Ishikawa (cell line): ENCODE data around the gene COL26A1.

Experiments used
- CEBPB ChIP-seq: IDR thresholded peaks from 2 replicates; pipeline ENCODE4 v1.6.1; 2012
- CREB1 ChIP-seq: IDR thresholded peaks from 2 replicates; pipeline ENCODE4 v1.6.1; 2012; ENCODE audit warnings: low read depth
- EGR1 ChIP-seq: IDR thresholded peaks from 2 replicates; pipeline ENCODE4 v1.6.1; 2012
- EP300 ChIP-seq: IDR thresholded peaks from 2 replicates; pipeline ENCODE4 v1.6.1; 2012; ENCODE audit warnings: borderline replicate concordance
- FOXM1 ChIP-seq: IDR thresholded peaks from 2 replicates; pipeline ENCODE4 v1.6.1; 2012; ENCODE audit warnings: low read depth, borderline replicate concordance
- NFIC ChIP-seq: IDR thresholded peaks from 2 replicates; pipeline ENCODE4 v1.6.1; 2012
- RAD21 ChIP-seq: IDR thresholded peaks from 2 replicates; pipeline ENCODE4 v1.6.1; 2012; ENCODE audit warnings: low read depth
- TAF1 ChIP-seq: IDR thresholded peaks from 2 replicates; pipeline ENCODE4 v1.6.1; 2012; ENCODE audit warnings: low read depth, mild to moderate bottlenecking
- TCF12 ChIP-seq: IDR thresholded peaks from 2 replicates; pipeline ENCODE4 v1.6.1; 2012; ENCODE audit warnings: low read depth
- TEAD4 ChIP-seq: IDR thresholded peaks from 2 replicates; pipeline ENCODE4 v1.6.1; 2012
- YY1 ChIP-seq: IDR thresholded peaks from 2 replicates; pipeline ENCODE4 v1.6.1; 2012; ENCODE audit warnings: low read depth
- ZBTB7A ChIP-seq: IDR thresholded peaks from 2 replicates; pipeline ENCODE4 v1.6.1; 2012; ENCODE audit warnings: low read depth
- TF ChIP-seq, protein P1 (sequence below): IDR thresholded peaks from 2 replicates; pipeline ENCODE4 v1.6.1; 2012
- TF ChIP-seq, protein P2 (sequence below): IDR thresholded peaks from 2 replicates; pipeline ENCODE4 v1.6.1; 2012; ENCODE audit warnings: low read depth, mild to moderate bottlenecking
- TF ChIP-seq, protein P3 (sequence below): IDR thresholded peaks from 2 replicates; pipeline ENCODE4 v1.6.1; 2012

The COL26A1 gene

DNA sequence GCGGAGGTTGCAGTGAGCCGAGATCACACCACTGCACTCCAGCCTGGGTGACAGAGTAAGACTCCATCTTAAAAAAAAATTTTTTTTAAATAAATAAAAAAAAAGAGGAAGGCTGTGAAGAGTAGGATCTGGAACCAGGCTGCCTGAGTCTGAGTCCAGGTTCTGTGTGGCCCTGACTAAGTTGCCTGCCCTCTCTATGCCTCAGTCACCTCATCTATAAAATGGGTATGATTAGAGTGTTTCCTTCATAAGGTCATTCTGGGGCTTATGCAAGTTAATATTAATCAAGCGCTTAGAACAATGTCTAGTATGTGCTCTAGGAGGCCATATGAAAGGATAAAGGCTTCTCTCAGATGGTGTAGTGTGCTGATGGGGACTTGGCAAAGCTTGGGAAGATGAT is 12.3 kb downstream of the COL26A1 start:
- TF ChIP-seq YY1 (no peak), RAD21 (no peak), TEAD4 (no peak), EGR1 (no peak), TCF12 (no peak), TAF1 (no peak), ZBTB7A (no peak), FOXM1 (no peak), CREB1 (no peak), CEBPB (no peak), NFIC (no peak), EP300 (no peak)
- TF ChIP-seq, protein P1, sequence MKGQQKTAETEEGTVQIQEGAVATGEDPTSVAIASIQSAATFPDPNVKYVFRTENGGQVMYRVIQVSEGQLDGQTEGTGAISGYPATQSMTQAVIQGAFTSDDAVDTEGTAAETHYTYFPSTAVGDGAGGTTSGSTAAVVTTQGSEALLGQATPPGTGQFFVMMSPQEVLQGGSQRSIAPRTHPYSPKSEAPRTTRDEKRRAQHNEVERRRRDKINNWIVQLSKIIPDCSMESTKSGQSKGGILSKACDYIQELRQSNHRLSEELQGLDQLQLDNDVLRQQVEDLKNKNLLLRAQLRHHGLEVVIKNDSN: no peak
- TF ChIP-seq, protein P2, sequence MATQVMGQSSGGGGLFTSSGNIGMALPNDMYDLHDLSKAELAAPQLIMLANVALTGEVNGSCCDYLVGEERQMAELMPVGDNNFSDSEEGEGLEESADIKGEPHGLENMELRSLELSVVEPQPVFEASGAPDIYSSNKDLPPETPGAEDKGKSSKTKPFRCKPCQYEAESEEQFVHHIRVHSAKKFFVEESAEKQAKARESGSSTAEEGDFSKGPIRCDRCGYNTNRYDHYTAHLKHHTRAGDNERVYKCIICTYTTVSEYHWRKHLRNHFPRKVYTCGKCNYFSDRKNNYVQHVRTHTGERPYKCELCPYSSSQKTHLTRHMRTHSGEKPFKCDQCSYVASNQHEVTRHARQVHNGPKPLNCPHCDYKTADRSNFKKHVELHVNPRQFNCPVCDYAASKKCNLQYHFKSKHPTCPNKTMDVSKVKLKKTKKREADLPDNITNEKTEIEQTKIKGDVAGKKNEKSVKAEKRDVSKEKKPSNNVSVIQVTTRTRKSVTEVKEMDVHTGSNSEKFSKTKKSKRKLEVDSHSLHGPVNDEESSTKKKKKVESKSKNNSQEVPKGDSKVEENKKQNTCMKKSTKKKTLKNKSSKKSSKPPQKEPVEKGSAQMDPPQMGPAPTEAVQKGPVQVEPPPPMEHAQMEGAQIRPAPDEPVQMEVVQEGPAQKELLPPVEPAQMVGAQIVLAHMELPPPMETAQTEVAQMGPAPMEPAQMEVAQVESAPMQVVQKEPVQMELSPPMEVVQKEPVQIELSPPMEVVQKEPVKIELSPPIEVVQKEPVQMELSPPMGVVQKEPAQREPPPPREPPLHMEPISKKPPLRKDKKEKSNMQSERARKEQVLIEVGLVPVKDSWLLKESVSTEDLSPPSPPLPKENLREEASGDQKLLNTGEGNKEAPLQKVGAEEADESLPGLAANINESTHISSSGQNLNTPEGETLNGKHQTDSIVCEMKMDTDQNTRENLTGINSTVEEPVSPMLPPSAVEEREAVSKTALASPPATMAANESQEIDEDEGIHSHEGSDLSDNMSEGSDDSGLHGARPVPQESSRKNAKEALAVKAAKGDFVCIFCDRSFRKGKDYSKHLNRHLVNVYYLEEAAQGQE: no peak
- TF ChIP-seq, protein P3, sequence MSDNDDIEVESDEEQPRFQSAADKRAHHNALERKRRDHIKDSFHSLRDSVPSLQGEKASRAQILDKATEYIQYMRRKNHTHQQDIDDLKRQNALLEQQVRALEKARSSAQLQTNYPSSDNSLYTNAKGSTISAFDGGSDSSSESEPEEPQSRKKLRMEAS: no peak

DNA sequence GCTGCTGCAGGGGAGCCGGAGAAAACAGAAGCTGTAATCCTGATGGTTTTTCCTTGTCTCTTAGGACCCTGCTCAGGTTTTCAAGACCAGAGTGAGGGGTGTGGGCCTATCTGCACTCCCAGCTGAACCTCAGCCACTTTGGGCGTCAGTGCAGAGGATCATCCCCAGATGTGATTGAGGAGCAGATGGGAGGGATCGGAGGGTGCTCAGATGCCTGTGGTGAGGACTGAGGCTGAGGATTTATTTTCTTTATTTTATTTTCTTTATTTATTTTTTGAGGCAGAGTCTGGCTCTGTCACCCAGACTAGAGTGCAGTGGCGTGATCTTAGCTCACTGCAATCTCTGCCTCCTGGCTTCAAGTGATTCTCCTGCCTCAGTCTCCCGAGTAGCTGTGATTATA is 13.9 kb downstream of the COL26A1 start:
- TF ChIP-seq EP300 (no peak), TCF12 (no peak), FOXM1 (no peak), CREB1 (no peak), NFIC (no peak), TEAD4 (no peak), TAF1 (no peak), YY1 (no peak), ZBTB7A (no peak), RAD21 (no peak)
- TF ChIP-seq, protein P3: no peak

DNA sequence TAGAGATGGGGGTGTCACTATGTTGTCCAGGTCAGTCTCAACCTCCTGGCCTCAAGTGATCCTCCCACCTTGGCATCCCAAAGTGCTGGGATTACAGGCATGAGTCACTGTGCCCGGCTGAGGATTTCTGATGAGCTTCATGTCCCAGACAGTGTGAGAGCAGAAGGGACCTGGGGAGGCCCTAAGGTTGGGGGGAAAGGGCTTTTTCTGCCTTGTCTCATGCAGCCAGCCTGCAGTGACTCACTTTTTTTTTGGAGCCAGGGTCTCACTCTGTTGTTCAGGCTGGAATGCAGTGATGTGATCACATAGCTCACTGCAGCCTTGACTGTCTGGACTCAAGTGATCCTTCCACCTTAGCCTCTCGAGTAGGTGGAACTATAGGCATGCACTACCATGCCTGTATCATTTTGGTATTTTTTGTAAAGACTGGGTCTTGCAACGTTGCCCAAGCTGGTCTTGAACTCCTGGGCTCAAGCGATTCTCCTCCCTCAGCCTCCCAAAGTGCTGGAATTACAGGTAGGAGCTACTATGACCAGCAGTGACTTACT is 14.6 kb downstream of the COL26A1 start:
- TF ChIP-seq NFIC: no peak
- TF ChIP-seq EP300: no peak
- TF ChIP-seq CEBPB: no peak
- no peak for TF ChIP-seq RAD21
- TF ChIP-seq CREB1: no peak
- TF ChIP-seq TCF12: no peak
- no peak for TF ChIP-seq YY1
- no peak for TF ChIP-seq FOXM1
- TF ChIP-seq TAF1: no peak
- TF ChIP-seq EGR1: no peak
- no peak for TF ChIP-seq TEAD4
- TF ChIP-seq, protein P3: no peak
- no peak for TF ChIP-seq ZBTB7A
- TF ChIP-seq, protein P2: no peak

DNA sequence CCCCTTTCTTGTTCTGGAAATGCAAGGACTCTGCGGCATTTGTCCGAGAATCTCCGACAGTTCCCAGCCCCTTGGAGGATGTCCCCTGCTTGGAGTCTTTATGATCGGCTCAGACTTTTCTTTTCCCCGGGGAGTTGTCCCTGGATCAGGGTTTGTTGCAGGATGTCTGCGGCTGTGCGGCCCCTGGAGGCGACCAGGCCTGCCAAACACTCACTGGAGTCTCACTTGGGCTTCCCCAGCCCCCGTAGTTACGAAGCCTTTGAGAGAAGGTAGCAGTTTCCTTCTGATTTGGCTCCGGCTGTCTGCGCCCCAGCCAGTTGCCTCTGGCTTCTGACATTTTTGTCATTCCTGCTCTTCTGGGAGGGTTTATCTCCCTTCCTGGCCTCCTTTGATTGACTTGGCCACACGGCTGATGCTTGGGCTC is 16.1 kb downstream of the COL26A1 start:
- TF ChIP-seq EP300 (no peak), CEBPB (no peak), ZBTB7A (no peak)
- TF ChIP-seq, protein P2: no peak
- TF ChIP-seq, protein P1: no peak
